ENCODE measurements around the gene WDFY1. TPM values are rescaled to one million over a fixed set of nuclear protein-coding genes. Genes with fewer than 3 reads are reported as not detected.

WDFY1 gene
- total and polyA plus RNA-seq, 2 donors (not counting 3 experiments of a cell fraction or from before 2014, with no cell fraction given) = 54.7 to 68.7 TPM

DNA sequence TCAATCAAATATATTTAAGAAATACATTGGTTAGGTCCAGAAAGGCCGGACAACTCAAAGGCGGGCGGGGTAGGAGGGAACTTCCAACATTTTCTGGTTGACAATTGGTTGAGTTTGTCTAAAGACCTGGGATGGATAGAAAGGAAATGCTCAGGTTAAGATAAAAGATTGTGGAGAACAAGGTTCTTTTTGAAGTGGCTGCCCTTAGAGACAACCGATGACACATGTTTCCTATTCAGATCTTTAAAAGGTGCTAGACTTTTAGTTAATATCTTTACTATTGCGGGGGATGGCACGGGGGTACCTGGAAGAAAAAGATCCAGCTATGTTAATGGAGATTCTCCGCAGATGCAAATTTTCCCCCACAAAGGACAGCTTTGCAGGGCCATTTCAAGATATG, 97.7 kb downstream of the WDFY1 start:
- no peak for FAIRE-seq
- Histone ChIP-seq H4K20me1 (replicated peaks; ENCODE audit: control insufficient read depth, extremely low read depth, insufficient read depth, low read length) (no peaks in the 10 kb centered on the region), H3K9me1 (replicated peaks; ENCODE audit: control insufficient read depth, extremely low read depth, insufficient read depth, low read length) (no peaks in the 10 kb centered on the region), H3K4me2 (ENCODE audit: insufficient read depth, low read length) (no peak overlapping the region), H2AFZ (ENCODE audit: low read depth, low read length) (no peak overlapping the region), H3K27ac (ENCODE audit: insufficient read depth, low read depth, low read length) (no peak overlapping the region), H3K4me3 (replicated peaks in 1 of 3; ENCODE audit: insufficient read depth in 1 of 3, low read depth in 1 of 3, low read length in 3 of 3) (no peak overlapping the region), H3K9ac (replicated peaks; ENCODE audit: extremely low read depth, insufficient read depth, low read length) (no peak overlapping the region), H3K27me3 (ENCODE audit: control insufficient read depth in 2 of 2, insufficient read depth in 2 of 2, low read length in 2 of 2) (no peaks in the 10 kb centered on the region), H3K36me3 (ENCODE audit: control insufficient read depth in 2 of 2, extremely low read depth in 1 of 2, insufficient read depth in 2 of 2, low read length in 2 of 2) (no peaks in the 10 kb centered on the region), H3K79me2 (ENCODE audit: control insufficient read depth, insufficient read depth, low read length) (no peaks in the 10 kb centered on the region), H3K4me1 (ENCODE audit: control insufficient read depth, extremely low read depth, insufficient read depth, low read length) (no peaks in the 10 kb centered on the region), H3K9me3 (replicated peaks; ENCODE audit: control insufficient read depth, insufficient read depth, low read length) (no peaks in the 10 kb centered on the region)
- BruUV-seq (replicated peaks) = no TSS peak
- no peak for TF ChIP-seq POLR2AphosphoS5 (IDR thresholded peaks at IDR 0.05; ENCODE audit: insufficient read depth, low read depth, low read length)
- TF ChIP-seq MYC (IDR thresholded peaks at IDR 0.05; ENCODE audit: low read depth, low read length) = no peak
- dilution Hi-C loops (cut with MboI; ENCODE audit: extremely low pct_ligation_motif_present, low sequenced_read_pairs) (no loop called here), intact Hi-C loops (cut with micrococcal nuclease) (no loop called here)
- POLR2A ChIA-PET = no interaction called here
- CTCF ChIA-PET = interaction anchor here (2.6 kb wide), 1 partner anchor 50 kb away, joined by 7 read pairs; no protein-coding TSS in a partner anchor
- no peak for DNase-seq (ENCODE audit: low read depth, low spot score)

DNA sequence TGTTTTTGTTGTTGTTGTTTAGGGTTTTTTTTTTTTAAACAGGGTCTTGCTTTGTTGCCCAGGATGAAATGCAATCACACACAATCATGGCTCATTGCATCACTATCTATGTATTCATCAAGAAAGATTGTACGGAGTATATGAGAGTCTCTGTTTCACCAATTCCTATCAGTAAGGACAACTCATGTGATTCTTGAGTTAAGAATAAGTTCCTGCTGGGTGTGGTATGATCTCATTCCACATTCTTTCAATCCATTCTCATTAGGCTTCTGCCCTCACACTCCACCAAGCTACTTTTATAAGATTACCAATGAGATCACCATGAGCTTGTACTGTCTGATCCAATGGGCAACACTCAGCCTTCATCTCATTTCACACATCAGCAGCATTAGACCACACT, 98.6 kb downstream of the WDFY1 start:
- Histone ChIP-seq H3K9me1 (replicated peaks; ENCODE audit: control insufficient read depth, extremely low read depth, insufficient read depth, low read length) (no peaks in the 10 kb centered on the region), H3K9me3 (replicated peaks; ENCODE audit: control insufficient read depth, insufficient read depth, low read length) (no peaks in the 10 kb centered on the region), H3K79me2 (ENCODE audit: control insufficient read depth, insufficient read depth, low read length) (no peaks in the 10 kb centered on the region), H3K36me3 (ENCODE audit: control insufficient read depth in 2 of 2, extremely low read depth in 1 of 2, insufficient read depth in 2 of 2, low read length in 2 of 2) (no peaks in the 10 kb centered on the region), H2AFZ (ENCODE audit: low read depth, low read length) (no peak overlapping the region), H3K4me2 (ENCODE audit: insufficient read depth, low read length) (no peak overlapping the region), H3K4me3 (replicated peaks in 1 of 3; ENCODE audit: insufficient read depth in 1 of 3, low read depth in 1 of 3, low read length in 3 of 3) (no peak overlapping the region), H3K27ac (ENCODE audit: insufficient read depth, low read depth, low read length) (no peak overlapping the region), H3K4me1 (ENCODE audit: control insufficient read depth, extremely low read depth, insufficient read depth, low read length) (no peaks in the 10 kb centered on the region), H3K9ac (replicated peaks; ENCODE audit: extremely low read depth, insufficient read depth, low read length) (no peak overlapping the region), H4K20me1 (replicated peaks; ENCODE audit: control insufficient read depth, extremely low read depth, insufficient read depth, low read length) (no peaks in the 10 kb centered on the region), H3K27me3 (ENCODE audit: control insufficient read depth in 2 of 2, insufficient read depth in 2 of 2, low read length in 2 of 2) (no peaks in the 10 kb centered on the region)
- BruUV-seq (replicated peaks) = no TSS peak
- ChIA-PET CTCF (interaction anchor here (0.7 to 2.6 kb wide), 2 partner anchors 14 to 49 kb away, joined by 3 to 7 read pairs; no protein-coding TSS in a partner anchor), POLR2A (no interaction called here)
- no peak for FAIRE-seq
- TF ChIP-seq, protein P1, sequence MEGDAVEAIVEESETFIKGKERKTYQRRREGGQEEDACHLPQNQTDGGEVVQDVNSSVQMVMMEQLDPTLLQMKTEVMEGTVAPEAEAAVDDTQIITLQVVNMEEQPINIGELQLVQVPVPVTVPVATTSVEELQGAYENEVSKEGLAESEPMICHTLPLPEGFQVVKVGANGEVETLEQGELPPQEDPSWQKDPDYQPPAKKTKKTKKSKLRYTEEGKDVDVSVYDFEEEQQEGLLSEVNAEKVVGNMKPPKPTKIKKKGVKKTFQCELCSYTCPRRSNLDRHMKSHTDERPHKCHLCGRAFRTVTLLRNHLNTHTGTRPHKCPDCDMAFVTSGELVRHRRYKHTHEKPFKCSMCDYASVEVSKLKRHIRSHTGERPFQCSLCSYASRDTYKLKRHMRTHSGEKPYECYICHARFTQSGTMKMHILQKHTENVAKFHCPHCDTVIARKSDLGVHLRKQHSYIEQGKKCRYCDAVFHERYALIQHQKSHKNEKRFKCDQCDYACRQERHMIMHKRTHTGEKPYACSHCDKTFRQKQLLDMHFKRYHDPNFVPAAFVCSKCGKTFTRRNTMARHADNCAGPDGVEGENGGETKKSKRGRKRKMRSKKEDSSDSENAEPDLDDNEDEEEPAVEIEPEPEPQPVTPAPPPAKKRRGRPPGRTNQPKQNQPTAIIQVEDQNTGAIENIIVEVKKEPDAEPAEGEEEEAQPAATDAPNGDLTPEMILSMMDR (IDR thresholded peaks at IDR 0.05; ENCODE audit: extremely low read depth in 1 of 2, insufficient read depth in 1 of 2, low read depth in 1 of 2, low read length in 2 of 2) = no peak
- no peak for TF ChIP-seq GATA2 (IDR thresholded peaks at IDR 0.05; ENCODE audit: insufficient read depth, insufficient read length, low read depth, low read length)
- TF ChIP-seq FOS (IDR thresholded peaks at IDR 0.05; ENCODE audit: borderline replicate concordance, insufficient read depth, low read length) = no peak
- DNase-seq (ENCODE audit: low read depth, low spot score) = no peak
- dilution Hi-C loops (cut with MboI; ENCODE audit: extremely low pct_ligation_motif_present, low sequenced_read_pairs) (no loop called here), intact Hi-C loops (cut with micrococcal nuclease) (no loop called here)

All from endothelial cell of umbilical vein (primary cell).